Large intestine (tissue), 12 donors: ENCODE measurements around the gene SLC35E2B. TPM values are rescaled to one million over a fixed set of nuclear protein-coding genes. Genes with fewer than 3 reads are reported as not detected.
A peak's percentile ranks its signal among the peaks of the same experiment; 100 is the strongest.
"Not testable (repeated sequence)": the region's sequence is repeated elsewhere in the genome, so short reads cannot be mapped to it uniquely, and the experiment has no call there.

Source experiments
- DNase-seq, 2 donors: peaks; one replicate each; pipeline versions ENCODE4 v3.0.0 to v3.0.0-alpha.2; 2013
- H3K27ac ChIP-seq: one replicate; pipeline ENCODE4 v1.5.1; 2013; ENCODE audit warnings: low read length
- H3K27me3 ChIP-seq: 2 replicates; pipeline ENCODE4 v1.6.1; 2013; ENCODE audit warnings: low read length; ENCODE audit not compliant: control insufficient read depth, insufficient read depth
- H3K36me3 ChIP-seq: 2 replicates; pipeline ENCODE4 v1.6.1; 2013; ENCODE audit warnings: low read length; ENCODE audit not compliant: control insufficient read depth, insufficient read depth
- H3K4me1 ChIP-seq: one replicate; pipeline ENCODE4 v1.6.1; 2013; ENCODE audit warnings: low read length; ENCODE audit not compliant: control insufficient read depth, insufficient read depth
- H3K4me3 ChIP-seq: one replicate; pipeline ENCODE4 v1.5.1; 2013; ENCODE audit warnings: low read length
- H3K9me3 ChIP-seq: one replicate; pipeline ENCODE4 v1.6.1; 2013; ENCODE audit warnings: mild to moderate bottlenecking, low read depth, low read length, moderate library complexity; ENCODE audit not compliant: control insufficient read depth
- WGBS: methylation state at CpG from one replicate; pipeline ENCODE4 v1.1.5; 2013; ENCODE audit warnings: low lambda C conversion rate; ENCODE audit not compliant: insufficient coverage; 5-methylcytosine and 5-hydroxymethylcytosine counted together
- long read RNA-seq, 11 donors: transcript quantifications; one replicate each; lab custom pipeline, GENCODE V29; 2026
- polyA plus RNA-seq: library from polyadenylated mRNA; unstranded; fragments of 120-200 nt; gene quantifications from one replicate; pipeline ENCODE4 v1.2.1, GENCODE V29; 2013

Gene SLC35E2B
- polyA plus RNA-seq = 44.3 TPM
- long read RNA-seq, donor 1, full-length matches to known transcripts = 2 of 22 reads
- long read RNA-seq, donor 1, partial matches to known transcripts = 20 of 22 reads
- long read RNA-seq, donor 1, other reads (novel, unspliced or antisense) = 0 of 22 reads
- long read RNA-seq, donor 2, full-length matches to known transcripts = 15 of 15 reads
- long read RNA-seq, donor 2, partial matches to known transcripts = 0 of 15 reads
- long read RNA-seq, donor 2, other reads (novel, unspliced or antisense) = 0 of 15 reads
- long read RNA-seq, donor 3 = 0 reads
- long read RNA-seq, donor 4, full-length matches to known transcripts = 1 of 1 reads
- long read RNA-seq, donor 4, partial matches to known transcripts = 0 of 1 reads
- long read RNA-seq, donor 4, other reads (novel, unspliced or antisense) = 0 of 1 reads
- long read RNA-seq, donor 5, full-length matches to known transcripts = 7 of 15 reads
- long read RNA-seq, donor 5, partial matches to known transcripts = 8 of 15 reads
- long read RNA-seq, donor 5, other reads (novel, unspliced or antisense) = 0 of 15 reads
- long read RNA-seq, donor 6, full-length matches to known transcripts = 7 of 7 reads
- long read RNA-seq, donor 6, partial matches to known transcripts = 0 of 7 reads
- long read RNA-seq, donor 6, other reads (novel, unspliced or antisense) = 0 of 7 reads
- long read RNA-seq, donor 7, full-length matches to known transcripts = 5 of 10 reads
- long read RNA-seq, donor 7, partial matches to known transcripts = 5 of 10 reads
- long read RNA-seq, donor 7, other reads (novel, unspliced or antisense) = 0 of 10 reads
- long read RNA-seq, donor 8, full-length matches to known transcripts = 7 of 32 reads
- long read RNA-seq, donor 8, partial matches to known transcripts = 25 of 32 reads
- long read RNA-seq, donor 8, other reads (novel, unspliced or antisense) = 0 of 32 reads
- long read RNA-seq, donor 9, full-length matches to known transcripts = 2 of 2 reads
- long read RNA-seq, donor 9, partial matches to known transcripts = 0 of 2 reads
- long read RNA-seq, donor 9, other reads (novel, unspliced or antisense) = 0 of 2 reads
- long read RNA-seq, donor 10, full-length matches to known transcripts = 4 of 10 reads
- long read RNA-seq, donor 10, partial matches to known transcripts = 6 of 10 reads
- long read RNA-seq, donor 10, other reads (novel, unspliced or antisense) = 0 of 10 reads
- long read RNA-seq, donor 11, full-length matches to known transcripts = 1 of 1 reads
- long read RNA-seq, donor 11, partial matches to known transcripts = 0 of 1 reads
- long read RNA-seq, donor 11, other reads (novel, unspliced or antisense) = 0 of 1 reads

DNA sequence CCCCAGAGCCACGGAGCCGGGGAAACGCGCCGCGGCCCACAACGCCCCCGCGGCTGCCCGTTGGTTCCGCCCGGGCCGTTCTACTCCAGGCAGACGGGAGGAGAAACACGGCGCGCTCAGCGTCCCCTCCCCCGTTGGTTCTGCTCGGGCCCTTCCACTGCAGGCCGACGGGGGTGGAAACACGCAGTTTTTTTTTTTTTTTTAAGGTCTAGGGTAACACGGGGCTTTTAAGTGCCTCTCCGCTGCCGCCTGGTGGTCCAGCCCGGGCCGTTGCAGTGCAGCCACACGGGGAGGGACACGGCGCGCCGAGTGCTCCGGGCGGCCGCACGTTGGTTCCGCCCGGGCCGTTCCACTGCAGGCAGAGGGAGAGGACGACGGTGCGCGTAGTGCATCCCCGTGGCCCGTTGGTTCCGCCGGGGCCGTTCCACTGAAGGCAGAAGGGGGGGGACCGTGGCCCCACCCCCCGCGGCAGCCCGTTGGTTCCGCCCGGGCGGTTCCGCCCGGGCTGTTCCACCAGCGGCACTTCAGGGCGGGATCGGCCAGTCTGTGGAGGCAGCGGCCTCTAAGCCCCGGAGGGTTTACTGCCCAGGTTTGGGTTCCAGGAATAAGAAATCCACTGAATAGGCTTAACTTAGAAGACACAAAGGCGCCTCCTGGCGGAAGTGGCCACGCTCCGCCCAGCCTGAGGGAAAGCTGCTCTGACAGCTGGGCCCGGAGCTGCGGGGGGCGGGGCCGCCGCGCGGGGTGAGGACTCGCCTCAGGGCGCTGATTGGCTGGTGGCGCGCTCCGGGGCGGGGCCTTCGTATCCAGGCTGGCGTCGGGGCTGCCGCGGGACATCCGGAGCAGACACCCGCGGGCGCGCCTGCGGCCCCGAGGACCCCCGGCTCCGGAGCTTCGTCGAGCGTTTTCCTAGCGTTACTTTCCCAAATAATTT, at the start of gene SLC35E2B:
Gene SLC35E2B, minus strand, starts transcription at position 82 of the 934 bp plus-strand sequence. CDS start 16,096 bp downstream, outside the sequence.
- H3K36me3 ChIP-seq, H3K9me3 ChIP-seq, H3K4me1 ChIP-seq, H3K27me3 ChIP-seq: not testable (repeated sequence)
- H3K27ac ChIP-seq = peak within 1 kb of the TSS; percentile 92
- WGBS = no CpG with 5 or more reads among the region's 98 CpGs
- peak within 1 kb of the TSS; percentile 65 for H3K4me3 ChIP-seq
- DNase-seq = peak; percentile 84 to 85

DNA sequence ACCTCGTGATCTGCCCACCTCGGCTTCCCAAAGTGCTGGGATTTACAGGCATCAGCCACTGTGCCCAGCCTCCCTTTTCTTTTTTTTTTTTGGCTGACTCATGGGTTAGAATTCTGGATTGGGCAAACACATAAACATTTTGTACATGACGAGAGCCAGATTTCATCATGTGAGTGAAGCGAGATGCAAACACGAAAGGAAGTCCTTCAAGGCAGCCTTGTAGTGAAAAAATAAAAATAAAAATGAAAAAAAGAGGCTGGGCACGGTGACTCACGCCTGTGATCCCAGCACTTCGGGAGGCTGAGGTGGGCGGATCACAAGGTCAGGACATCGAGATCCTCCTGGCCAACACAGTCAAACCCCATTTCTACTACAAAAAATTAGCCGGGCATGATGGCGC, 48.4 kb upstream of the SLC35E2B start:
- not testable (repeated sequence) for H3K27me3 ChIP-seq, H3K27ac ChIP-seq, H3K4me3 ChIP-seq, H3K9me3 ChIP-seq, H3K36me3 ChIP-seq, H3K4me1 ChIP-seq, DNase-seq
- 100% methylated on average over 3 of the region's 12 CpGs for WGBS

DNA sequence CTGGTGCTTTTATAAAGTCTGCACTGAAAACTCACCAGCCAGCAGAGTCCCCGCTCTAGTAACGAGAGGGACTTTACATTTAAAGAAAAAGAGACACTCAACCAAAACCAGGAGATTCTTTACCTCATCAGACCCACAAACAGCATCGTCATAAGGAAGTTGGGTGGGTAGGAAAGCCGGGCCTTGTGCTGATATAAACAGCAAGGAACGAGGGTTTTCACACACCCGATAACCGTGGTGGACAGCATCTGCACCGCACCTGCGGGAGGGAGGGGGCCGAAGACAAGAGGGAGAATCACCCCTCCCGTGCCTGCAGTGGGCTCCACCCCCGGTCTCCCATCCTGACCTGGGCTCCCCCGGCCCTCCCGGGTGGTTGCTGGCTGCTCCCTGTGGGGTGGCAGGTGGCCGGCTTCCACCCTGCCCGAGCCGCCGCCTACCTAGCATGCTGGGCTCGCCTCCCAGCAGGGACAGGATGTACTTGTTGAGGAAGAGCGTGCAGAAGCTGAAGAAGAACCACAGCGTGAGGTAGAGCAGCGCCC, 46.3 kb upstream of the SLC35E2B start:
- H3K9me3 ChIP-seq, H3K27ac ChIP-seq, H3K4me1 ChIP-seq, H3K36me3 ChIP-seq, DNase-seq, H3K27me3 ChIP-seq, H3K4me3 ChIP-seq: not testable (repeated sequence)
- WGBS = no CpG with 5 or more reads among the region's 22 CpGs

DNA sequence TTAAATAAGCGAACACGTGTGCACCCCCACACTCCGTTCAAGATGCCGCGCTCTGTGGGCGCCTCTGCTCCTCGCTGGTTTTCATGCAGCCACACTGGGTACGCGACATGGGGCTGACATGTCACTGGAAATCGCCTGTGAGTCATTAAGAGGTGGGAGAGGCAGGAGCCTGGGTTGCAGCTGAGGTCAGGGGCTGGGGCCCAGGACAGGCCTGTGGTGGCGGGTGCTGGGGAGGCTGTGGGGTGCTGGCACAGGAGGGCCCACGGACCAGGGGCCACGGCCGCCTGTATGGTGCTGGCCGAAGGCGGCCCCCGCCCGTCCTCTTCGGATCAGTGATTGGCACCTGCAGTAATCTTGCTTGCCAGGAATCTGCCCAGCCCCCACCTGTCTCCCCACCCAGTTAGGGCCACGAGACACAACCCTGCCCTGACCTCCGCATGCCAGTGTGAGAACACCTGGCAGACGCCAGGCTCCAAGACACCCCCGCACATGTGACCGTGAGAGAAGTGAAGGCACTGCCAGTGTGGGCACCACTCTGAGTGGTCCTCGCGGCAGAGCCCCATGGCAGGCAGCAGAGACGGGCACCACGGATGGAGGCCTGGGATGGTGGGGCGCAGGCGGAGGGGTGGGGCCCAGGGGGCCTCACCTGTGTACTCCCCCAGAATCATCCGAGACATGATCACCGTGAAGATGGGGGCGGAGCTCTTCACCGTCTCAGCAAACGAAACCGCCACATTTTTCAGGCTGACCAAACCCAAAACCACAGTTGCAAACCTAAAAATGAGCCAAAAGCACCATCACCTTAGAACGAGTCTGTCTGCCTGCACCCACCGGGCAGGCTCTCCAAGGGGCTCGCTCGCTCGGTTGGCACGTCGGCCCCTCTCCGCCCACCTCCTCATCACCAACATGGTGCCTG, 45.3 kb upstream of the SLC35E2B start:
- not testable (repeated sequence) for H3K27me3 ChIP-seq, H3K4me3 ChIP-seq, H3K36me3 ChIP-seq, H3K27ac ChIP-seq, H3K9me3 ChIP-seq, H3K4me1 ChIP-seq, DNase-seq
- no CpG with 5 or more reads among the region's 44 CpGs for WGBS

DNA sequence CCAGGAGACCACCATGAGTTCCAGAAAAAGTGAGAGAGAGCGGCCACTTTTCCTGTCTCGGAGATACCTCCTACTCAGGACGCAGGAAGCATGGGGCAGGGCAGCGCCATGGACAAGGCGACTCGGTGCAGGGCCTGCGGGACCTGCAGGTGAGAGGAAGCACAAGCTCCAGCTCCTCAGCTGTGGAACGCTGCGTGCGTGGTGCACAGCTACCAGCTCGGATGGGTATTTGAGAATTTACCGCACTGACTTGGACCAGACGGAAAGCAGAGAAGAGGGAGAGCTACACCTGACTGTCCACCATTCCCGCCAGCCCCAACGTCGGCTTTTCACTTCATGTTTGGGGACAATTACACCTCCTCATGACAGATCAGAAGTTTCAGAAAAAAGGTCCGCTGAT, 39.8 kb upstream of the SLC35E2B start:
- no peak for DNase-seq
- H3K27ac ChIP-seq = no peak overlapping the region
- no peaks in the 10 kb centered on the region for H3K9me3 ChIP-seq
- no peaks in the 10 kb centered on the region for H3K4me1 ChIP-seq
- no peak overlapping the region for H3K4me3 ChIP-seq
- WGBS = no CpG with 5 or more reads among the region's 17 CpGs
- no peaks in the 10 kb centered on the region for H3K27me3 ChIP-seq
- peaks cover 31% of the 10 kb centered on the region for H3K36me3 ChIP-seq

DNA sequence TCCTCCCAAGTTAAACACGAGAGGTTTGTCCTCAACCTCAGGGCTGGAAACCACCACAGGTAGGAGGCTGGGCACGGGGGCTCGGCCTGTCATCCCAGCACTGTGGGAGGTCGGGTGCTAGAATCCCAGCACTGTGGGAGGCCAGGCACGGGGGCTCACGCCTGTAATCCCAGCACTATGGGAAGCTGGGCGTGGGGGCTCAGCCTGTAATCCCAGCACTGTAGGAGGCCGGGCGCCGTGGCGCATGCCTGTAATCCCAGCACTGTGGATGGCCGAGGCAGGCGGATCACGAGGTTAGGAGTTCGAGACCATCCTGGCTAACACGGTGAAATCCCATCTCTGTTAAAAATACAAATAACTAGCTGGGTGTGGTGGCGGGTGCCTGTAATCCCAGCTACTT, 38.3 kb upstream of the SLC35E2B start:
- H3K27ac ChIP-seq = no peak overlapping the region
- no peak for DNase-seq
- no peaks in the 10 kb centered on the region for H3K4me1 ChIP-seq
- peaks cover 31% of the 10 kb centered on the region for H3K36me3 ChIP-seq
- H3K27me3 ChIP-seq = no peaks in the 10 kb centered on the region
- no CpG with 5 or more reads among the region's 17 CpGs for WGBS
- H3K4me3 ChIP-seq = no peak overlapping the region
- no peaks in the 10 kb centered on the region for H3K9me3 ChIP-seq

DNA sequence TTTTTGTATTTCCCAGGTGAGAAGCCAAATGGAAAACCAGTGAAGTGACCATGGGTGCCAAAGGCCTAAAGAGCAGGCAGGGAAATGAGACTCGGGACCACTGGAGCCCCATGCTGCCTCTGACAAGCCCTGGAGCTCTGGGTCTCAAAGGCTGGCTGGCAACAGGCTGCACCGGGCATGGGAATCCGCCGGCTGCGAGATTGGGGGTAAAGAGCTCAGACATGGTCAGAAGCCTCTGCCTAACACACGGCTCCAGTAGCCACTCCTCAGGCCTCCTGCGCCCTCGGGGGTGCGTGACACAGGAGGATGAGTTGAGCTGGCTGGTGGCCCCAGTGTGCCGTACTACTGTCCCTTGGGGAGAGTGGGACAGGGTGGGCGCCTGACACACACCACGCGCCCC, 37.6 kb upstream of the SLC35E2B start:
- DNase-seq, H3K4me3 ChIP-seq, H3K4me1 ChIP-seq, H3K9me3 ChIP-seq, H3K27me3 ChIP-seq, H3K27ac ChIP-seq: not testable (repeated sequence)
- WGBS = no CpG with 5 or more reads among the region's 13 CpGs
- H3K36me3 ChIP-seq = peaks cover 30% of the 10 kb centered on the region

DNA sequence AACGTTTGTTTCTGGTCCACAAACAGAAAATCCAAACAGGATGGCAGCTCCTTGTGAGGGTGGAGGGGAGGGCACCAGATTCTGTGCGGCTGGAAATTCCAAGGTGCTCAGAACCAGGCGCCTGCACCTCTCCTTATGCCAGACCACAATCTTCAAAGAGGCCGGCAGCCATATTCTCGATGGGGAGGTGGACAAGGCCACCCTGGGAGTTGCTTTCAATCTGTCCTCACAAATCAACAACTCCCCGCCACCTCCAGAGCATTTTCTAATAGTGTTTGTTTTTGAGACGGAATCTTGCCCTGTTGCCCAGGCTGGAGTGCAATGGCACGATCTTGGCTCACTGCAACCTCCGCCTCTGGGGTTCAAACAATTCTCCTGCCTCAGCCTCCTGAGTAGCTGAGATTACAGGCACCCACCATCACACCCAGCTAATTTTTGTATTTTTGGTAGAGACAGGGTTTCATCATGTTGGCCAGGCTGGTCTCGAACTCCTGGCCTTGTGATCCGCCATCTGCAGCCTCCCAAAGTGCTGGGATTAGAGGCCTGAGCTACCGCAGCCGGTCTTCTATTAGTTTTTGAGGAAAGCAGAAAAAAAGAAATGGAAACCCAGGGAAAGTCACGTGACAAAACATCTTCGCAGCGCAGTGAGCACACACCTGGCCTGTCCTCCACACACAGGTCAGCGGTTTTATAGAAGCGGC, 36.7 kb upstream of the SLC35E2B start:
- H3K27me3 ChIP-seq, H3K9me3 ChIP-seq, H3K4me3 ChIP-seq, DNase-seq, H3K27ac ChIP-seq, H3K4me1 ChIP-seq: not testable (repeated sequence)
- H3K36me3 ChIP-seq = peaks cover 29% of the 10 kb centered on the region
- no CpG with 5 or more reads among the region's 18 CpGs for WGBS
